Upper lobe of left lung (tissue), 6 donors: Measurements from ENCODE around the gene SKOR2. TPM values are rescaled to one million over a fixed set of nuclear protein-coding genes. Genes with fewer than 3 reads are reported as not detected.

Experiments
- ATAC-seq, 2 donors: fragments of 200-7000 bp; cut with Tn5 transposase; one replicate each; pipeline ENCODE4 v1.9.1; 2022; ENCODE audit warnings: mild to moderate bottlenecking in 2 of 2, moderate library complexity in 2 of 2; ENCODE audit not compliant: low FRiP score in 2 of 2
- DNase-seq, 2 donors: peaks; one replicate each; pipeline ENCODE4 v3.0.0-alpha.2; 2019 to 2020
- H3K27ac ChIP-seq, 4 donors: fragments of 200-600 bp; sonication (generic); one replicate each; pipeline ENCODE4 v1.5.1; 2016 to 2019
- H3K27me3 ChIP-seq, 4 donors: fragments of 200-600 bp; sonication (generic); one replicate each; pipeline ENCODE4 v1.5.1; 2017 to 2019
- H3K36me3 ChIP-seq, 4 donors: fragments of 200-600 bp; sonication (generic); one replicate each; pipeline ENCODE4 v1.5.1; 2016 to 2019
- H3K4me1 ChIP-seq, 4 donors: fragments of 200-600 bp; sonication (generic); one replicate each; pipeline ENCODE4 v1.5.1; 2018 to 2019
- H3K4me3 ChIP-seq, 4 donors: fragments of 200-600 bp; sonication (generic); one replicate each; pipeline ENCODE4 v1.5.1; 2017 to 2019; ENCODE audit warnings: mild to moderate bottlenecking in 2 of 4, moderate library complexity in 1 of 4
- H3K9me3 ChIP-seq, 4 donors: fragments of 200-600 bp; sonication (generic); one replicate each; pipeline ENCODE4 v1.5.1; 2018 to 2019
- CTCF ChIP-seq, 6 experiments: fragments of 450-650 bp in 4 of 6; fragments of 200-600 bp in 2 of 6; sonication (generic) in 2 of 6; IDR thresholded peaks; one replicate each; pipeline ENCODE4 v1.5.1; 2016 to 2019; ENCODE audit warnings: antibody characterized with exemption in 6 of 6
- EP300 ChIP-seq, 4 donors: sonication (generic); formaldehyde crosslinking; IDR thresholded peaks; one replicate each; pipeline ENCODE4 v1.5.1; 2017; ENCODE audit warnings: antibody characterized with exemption in 4 of 4, control low read depth in 2 of 4
- POLR2A ChIP-seq, 4 donors: fragments of 450-650 bp; IDR thresholded peaks; one replicate each; pipeline ENCODE4 v1.5.1; 2016 to 2017; ENCODE audit warnings: antibody characterized with exemption in 4 of 4, mild to moderate bottlenecking in 2 of 4
- POLR2AphosphoS5 ChIP-seq, 2 donors: sonication (generic); formaldehyde crosslinking; IDR thresholded peaks; one replicate each; pipeline ENCODE4 v1.5.1; 2017; ENCODE audit warnings: antibody characterized with exemption in 2 of 2
- WGBS, 2 donors: methylation state at CpG; one replicate each; pipeline ENCODE4 v1.1.5; 2017 to 2018; 5-methylcytosine and 5-hydroxymethylcytosine counted together
- total RNA-seq, 6 donors: library from RNA; depleted of rRNA in 4 of 6; stranded (reverse); fragments of >200 nt in 4 of 6; gene quantifications; one replicate each; pipeline versions ENCODE4 v1.1.0 to v1.2.1, GENCODE V29; 2016 to 2021
- donor health status: DM: no; HTN: no; CAD: no; lungs with moderate emphysema.
- donor health status: DM: no; HTN: yes; CAD: no; lungs with severe emphysema.

The SKOR2 gene
- total RNA-seq, 6 donors from 2014 or later: not detected

DNA sequence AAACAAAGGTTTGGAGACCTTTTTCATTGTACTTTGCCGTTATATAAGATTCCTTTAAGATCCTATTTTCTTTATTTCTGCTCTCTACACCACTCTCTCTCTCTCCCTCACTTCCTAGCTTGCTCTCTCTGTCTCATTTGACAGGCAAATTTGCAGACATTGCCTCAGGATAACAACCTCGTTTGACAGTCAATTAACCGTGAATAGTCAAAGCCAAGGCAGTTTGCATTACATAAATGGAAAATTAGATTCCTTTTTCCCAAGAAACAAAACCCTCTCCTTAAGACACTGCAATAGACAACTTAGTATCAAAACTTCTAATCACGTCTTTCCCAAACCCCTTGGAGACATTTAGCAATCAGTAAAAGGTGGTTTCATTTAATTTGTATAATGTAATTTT is 7.4 kb downstream of the SKOR2 start:
- 26 to 28% methylated on average over 4 of the region's 4 CpGs for WGBS, 2 donors
- no peaks in the 10 kb centered on the region for H3K9me3 ChIP-seq
- TF ChIP-seq EP300 (IDR thresholded peaks at IDR 0.05) (no peak), POLR2A (IDR thresholded peaks at IDR 0.05) (no peak), POLR2AphosphoS5 (IDR thresholded peaks at IDR 0.05) (no peak), CTCF (IDR thresholded peaks at IDR 0.05) (no peak)
- H3K4me1 ChIP-seq: peaks cover 0 to 19% (median 3%) of the 10 kb centered on the region in 4 donors
- H3K4me3 ChIP-seq: no peak overlapping the region
- H3K36me3 ChIP-seq: no peaks in the 10 kb centered on the region
- DNase-seq: no peak
- H3K27ac ChIP-seq: no peak overlapping the region
- no peak for ATAC-seq
- H3K27me3 ChIP-seq: peaks cover 0 to 38% (median 24%) of the 10 kb centered on the region in 4 donors

GRCh38 chr18:47235096-47235495 is 16.4 kb downstream of the SKOR2 start:
- 77 to 85% methylated on average over 4 of the region's 4 CpGs for WGBS, 2 donors
- ATAC-seq: no peak

DNA sequence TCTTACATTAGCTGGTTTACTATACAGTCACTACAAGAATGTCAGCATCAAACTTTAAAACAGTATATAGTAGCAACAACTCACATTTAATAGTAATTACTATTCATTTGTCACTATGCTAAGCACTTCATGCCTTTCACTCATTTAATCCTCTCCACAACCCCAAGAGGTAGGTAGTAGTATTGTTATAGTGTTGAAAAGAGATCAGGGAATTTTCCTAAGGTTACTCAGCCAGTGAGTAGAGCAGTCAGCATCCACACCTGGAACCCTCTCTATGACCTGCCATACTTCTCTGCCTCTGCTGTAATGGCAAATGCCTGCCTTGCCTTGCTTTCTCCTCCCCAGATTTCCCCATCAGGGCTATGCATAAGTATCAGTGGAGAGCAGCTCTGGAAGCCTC is 24.8 kb downstream of the SKOR2 start:
- ATAC-seq (no peak), DNase-seq (no peak)
- no peak overlapping the region for H3K27ac ChIP-seq
- H3K27me3 ChIP-seq: no peaks in the 10 kb centered on the region
- H3K9me3 ChIP-seq: no peaks in the 10 kb centered on the region
- H3K4me1 ChIP-seq: no peaks in the 10 kb centered on the region
- no peaks in the 10 kb centered on the region for H3K36me3 ChIP-seq
- no peak overlapping the region for H3K4me3 ChIP-seq
- TF ChIP-seq EP300 (IDR thresholded peaks at IDR 0.05) (no peak), POLR2AphosphoS5 (IDR thresholded peaks at IDR 0.05) (no peak), POLR2A (IDR thresholded peaks at IDR 0.05) (no peak), CTCF (IDR thresholded peaks at IDR 0.05) (no peak)

More at GRCh38 chr18:47235096-47235495, 16.4 kb downstream of the SKOR2 start:
- no peak for TF ChIP-seq CTCF (IDR thresholded peaks at IDR 0.05)
- TF ChIP-seq POLR2A (IDR thresholded peaks at IDR 0.05): no peak
- no peak for TF ChIP-seq EP300 (IDR thresholded peaks at IDR 0.05)
- TF ChIP-seq POLR2AphosphoS5 (IDR thresholded peaks at IDR 0.05): no peak
- Histone ChIP-seq H3K4me1 (no peaks in the 10 kb centered on the region), H3K27me3 (no peaks in the 10 kb centered on the region), H3K36me3 (no peaks in the 10 kb centered on the region), H3K9me3 (no peaks in the 10 kb centered on the region), H3K4me3 (no peak overlapping the region), H3K27ac (no peak overlapping the region)
- no peak for DNase-seq

DNA sequence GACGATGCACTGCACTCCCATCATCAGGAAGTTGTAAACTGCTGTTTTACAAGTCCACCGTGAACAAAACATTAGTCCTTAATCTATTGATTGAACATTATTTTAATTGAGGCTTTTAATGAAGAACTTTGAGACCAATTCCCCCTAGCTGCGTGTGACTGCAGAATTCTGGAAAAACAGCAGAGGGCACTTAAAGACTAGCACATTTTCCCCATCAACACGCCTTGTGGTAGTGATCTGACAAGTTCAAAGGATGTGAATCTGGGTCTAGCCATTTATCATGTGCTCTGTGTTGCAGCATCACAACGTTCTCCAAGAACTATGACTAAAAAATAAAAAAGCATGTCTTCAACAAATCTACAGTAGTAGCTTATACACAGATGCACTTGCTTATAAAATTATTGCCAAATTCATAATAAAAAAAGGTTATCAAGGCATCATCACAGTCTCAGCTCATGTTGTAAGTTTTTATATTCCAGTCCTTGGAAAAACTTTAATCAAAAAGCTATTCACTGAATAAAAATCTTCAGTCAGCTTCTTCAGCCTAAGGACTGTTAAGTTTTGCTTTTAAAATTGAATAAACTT is 35.8 kb downstream of the SKOR2 start:
- DNase-seq (no peak), ATAC-seq (peak in 1 of 2 donors; percentile 64)
- WGBS, 2 donors: 1 to 4% methylated on average over 5 of the region's 5 CpGs
- TF ChIP-seq EP300 (IDR thresholded peaks at IDR 0.05) (no peak), CTCF (IDR thresholded peaks at IDR 0.05) (peak in 4 of 6 experiments; percentile 28 to 58 (median 52)), POLR2AphosphoS5 (IDR thresholded peaks at IDR 0.05) (no peak), POLR2A (IDR thresholded peaks at IDR 0.05) (no peak)
- Histone ChIP-seq H3K4me1 (no peaks in the 10 kb centered on the region), H3K27me3 (no peaks in the 10 kb centered on the region), H3K27ac (no peak overlapping the region), H3K4me3 (no peak overlapping the region), H3K36me3 (no peaks in the 10 kb centered on the region), H3K9me3 (no peaks in the 10 kb centered on the region)

DNA sequence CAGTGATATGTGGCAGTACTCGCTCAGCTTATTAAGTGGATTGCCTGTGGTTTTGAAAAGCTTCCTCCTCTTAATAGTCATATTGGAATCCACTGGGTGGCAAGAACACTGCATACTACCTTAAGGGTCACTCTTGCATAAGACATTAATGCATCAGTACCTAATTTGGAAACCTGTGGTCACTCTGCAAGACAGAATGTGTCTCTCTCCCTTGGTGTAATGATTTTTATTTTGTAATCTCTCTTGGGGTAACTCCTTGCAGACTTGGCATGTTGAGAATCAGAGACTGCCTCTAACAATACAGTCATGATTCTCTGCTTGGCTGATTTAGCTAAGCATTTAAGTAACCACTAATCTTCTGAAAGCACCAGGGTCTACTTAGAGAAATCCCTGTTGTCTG is 42.3 kb downstream of the SKOR2 start:
- H3K9me3 ChIP-seq: no peaks in the 10 kb centered on the region
- no peaks in the 10 kb centered on the region for H3K4me1 ChIP-seq
- TF ChIP-seq POLR2AphosphoS5 (IDR thresholded peaks at IDR 0.05) (no peak), POLR2A (IDR thresholded peaks at IDR 0.05) (no peak), EP300 (IDR thresholded peaks at IDR 0.05) (no peak), CTCF (IDR thresholded peaks at IDR 0.05) (no peak)
- ATAC-seq (no peak), DNase-seq (no peak)
- H3K4me3 ChIP-seq: no peak overlapping the region
- 40 to 57% methylated on average over 1 of the region's 1 CpG for WGBS, 2 donors
- no peak overlapping the region for H3K27ac ChIP-seq
- H3K36me3 ChIP-seq: no peaks in the 10 kb centered on the region
- no peaks in the 10 kb centered on the region for H3K27me3 ChIP-seq
